IMR-90 (cell line): ENCODE measurements around the gene ALDH1L2. TPM values are rescaled to one million over a fixed set of nuclear protein-coding genes. Genes with fewer than 3 reads are reported as not detected.

ENCODE experiments used
- ATAC-seq: fragments of 200-7000 bp; cut with Tn5 transposase; 2 replicates; pipeline ENCODE4 v1.9.1; 2020; ENCODE audit warnings: low read depth, mild to moderate bottlenecking, moderate library complexity
- BruUV-seq: library from RNA; stranded (reverse); fragments of 400-500 nt; replicated peaks from 2 replicates; lab custom pipeline; 2021; lab: Mats Ljungman, UMichigan
- CTCF ChIA-PET: fragments of 300-600 bp; formaldehyde crosslinking; extraction: SDS; loops from one replicate; lab custom pipeline; 2021; ENCODE audit warnings: antibody characterized with exemption; lab: Yijun Ruan, JAX
- POLR2A ChIA-PET: fragments of 300-600 bp; sonication (Branson Sonifier 250); formaldehyde crosslinking; loops from one replicate; lab custom pipeline; 2022; ENCODE audit warnings: antibody characterized with exemption; ENCODE audit not compliant: unreplicated experiment; lab: Charles Lee
- DNase-seq: peaks from one replicate; pipeline ENCODE4 v3.0.0; 2013
- H2AFZ ChIP-seq: replicated peaks from 2 replicates; pipeline ENCODE3; 2013; ENCODE audit warnings: low read length, mild to moderate bottlenecking; ENCODE audit not compliant: poor library complexity
- H2AK5ac ChIP-seq: 2 replicates; pipeline ENCODE4 v1.6.1; 2013; ENCODE audit warnings: low read depth, low read length, inconsistent platforms
- H2AK9ac ChIP-seq: replicated peaks from 2 replicates; pipeline ENCODE3; 2013; ENCODE audit warnings: mild to moderate bottlenecking, low read depth, low read length, moderate library complexity; ENCODE audit not compliant: poor library complexity
- H2BK120ac ChIP-seq: 2 replicates; pipeline ENCODE4 v1.6.1; 2013; ENCODE audit warnings: low read depth, low read length, inconsistent platforms
- H2BK15ac ChIP-seq: 3 replicates; pipeline ENCODE4 v1.6.1; 2013; ENCODE audit warnings: low read depth, low read length, inconsistent platforms
- H2BK20ac ChIP-seq: 2 replicates; pipeline ENCODE4 v1.6.1; 2013; ENCODE audit warnings: low read depth, mild to moderate bottlenecking, inconsistent platforms, low read length, moderate library complexity
- H2BK5ac ChIP-seq: 2 replicates; pipeline ENCODE4 v1.6.1; 2013; ENCODE audit warnings: mild to moderate bottlenecking, low read depth, low read length, inconsistent platforms; ENCODE audit not compliant: poor library complexity, severe bottlenecking
- H3K14ac ChIP-seq: replicated peaks from 2 replicates; pipeline ENCODE4 v1.6.1; 2013; ENCODE audit warnings: low read depth, low read length, inconsistent platforms
- H3K18ac ChIP-seq: 2 replicates; pipeline ENCODE4 v1.6.1; 2013; ENCODE audit warnings: low read depth, low read length, control low read depth
- H3K23ac ChIP-seq: 2 replicates; pipeline ENCODE4 v1.6.1; 2013; ENCODE audit warnings: low read depth, low read length, inconsistent platforms
- H3K27ac ChIP-seq: 2 replicates; pipeline ENCODE4 v1.5.1; 2013; ENCODE audit warnings: mild to moderate bottlenecking, control low read depth, low read length; ENCODE audit not compliant: insufficient read depth
- H3K27me3 ChIP-seq: 2 replicates; pipeline ENCODE4 v1.6.1; 2013; ENCODE audit warnings: low read length; ENCODE audit not compliant: control insufficient read depth, insufficient read depth
- H3K36me3 ChIP-seq: 2 replicates; pipeline ENCODE4 v1.6.1; 2013; ENCODE audit warnings: low read length, mixed read lengths; ENCODE audit not compliant: control insufficient read depth, insufficient read depth
- H3K4ac ChIP-seq: 2 replicates; pipeline ENCODE4 v1.6.1; 2013; ENCODE audit warnings: low read depth, low read length, inconsistent platforms
- H3K4me1 ChIP-seq: 2 replicates; pipeline ENCODE4 v1.6.1; 2013; ENCODE audit warnings: low read length, mixed read lengths; ENCODE audit not compliant: control insufficient read depth, insufficient read depth
- H3K4me2 ChIP-seq: 2 replicates; pipeline ENCODE4 v1.6.1; 2013; ENCODE audit warnings: low read depth, mild to moderate bottlenecking, control low read depth, low read length, moderate library complexity
- H3K4me3 ChIP-seq: 2 replicates; pipeline ENCODE4 v1.5.1; 2013; ENCODE audit warnings: low read depth, mild to moderate bottlenecking, control low read depth, low read length, moderate library complexity; ENCODE audit not compliant: insufficient read depth
- H3K56ac ChIP-seq: 2 replicates; pipeline ENCODE4 v1.6.1; 2013; ENCODE audit warnings: low read length, inconsistent platforms; ENCODE audit not compliant: insufficient read depth; ENCODE audit errors: extremely low read depth
- H3K79me1 ChIP-seq, 2 experiments: 2 replicates each; pipeline ENCODE4 v1.6.1; 2013; ENCODE audit warnings: low read length in 2 of 2, inconsistent platforms in 1 of 2, low read depth in 1 of 2
- H3K9ac ChIP-seq: 2 replicates; pipeline ENCODE4 v1.6.1; 2013; ENCODE audit warnings: low read depth, low read length, control low read depth
- H3K9me1 ChIP-seq: 2 replicates; pipeline ENCODE4 v1.6.1; 2013; ENCODE audit warnings: low read length, inconsistent platforms; ENCODE audit not compliant: insufficient read depth
- H3K9me3 ChIP-seq: 2 replicates; pipeline ENCODE4 v1.6.1; 2013; ENCODE audit warnings: low read length; ENCODE audit not compliant: control insufficient read depth, insufficient read depth
- H4K20me1 ChIP-seq: 2 replicates; pipeline ENCODE4 v1.6.1; 2013; ENCODE audit warnings: low read length, inconsistent platforms; ENCODE audit not compliant: insufficient read depth
- H4K5ac ChIP-seq: 2 replicates; pipeline ENCODE4 v1.6.1; 2013; ENCODE audit warnings: mild to moderate bottlenecking, low read depth, low read length, control low read depth
- H4K8ac ChIP-seq, 2 experiments: 2 replicates each; pipeline ENCODE4 v1.6.1; 2013; ENCODE audit warnings: low read depth in 2 of 2, low read length in 2 of 2, control low read depth in 1 of 2, inconsistent platforms in 1 of 2
- H4K91ac ChIP-seq: 2 replicates; pipeline ENCODE4 v1.6.1; 2013; ENCODE audit warnings: low read depth, low read length, inconsistent platforms; ENCODE audit not compliant: insufficient read depth
- BHLHE40 ChIP-seq: fragments of 150-350 bp; IDR thresholded peaks from 2 replicates; pipeline ENCODE4 v1.6.1; 2016; ENCODE audit warnings: mild to moderate bottlenecking, low read depth, low read length
- CEBPB ChIP-seq: IDR thresholded peaks from 2 replicates; pipeline ENCODE4 v1.6.1; 2012; ENCODE audit warnings: low read depth, low read length, improper control_type of control experiment
- FOS ChIP-seq: fragments of 150-350 bp; IDR thresholded peaks from 2 replicates; pipeline ENCODE4 v1.6.1; 2016; ENCODE audit warnings: low read depth, low read length
- MAFK ChIP-seq: IDR thresholded peaks from 2 replicates; pipeline ENCODE4 v1.6.1; 2012; ENCODE audit warnings: low read depth, low read length, improper control_type of control experiment
- MAZ ChIP-seq: IDR thresholded peaks from 2 replicates; pipeline ENCODE4 v1.6.1; 2012; ENCODE audit warnings: low read depth, mild to moderate bottlenecking, low read length, improper control_type of control experiment, moderate library complexity, borderline replicate concordance
- MXI1 ChIP-seq: IDR thresholded peaks from 2 replicates; pipeline ENCODE4 v1.6.1; 2012; ENCODE audit warnings: low read depth, mild to moderate bottlenecking, low read length, moderate library complexity, borderline replicate concordance
- POLR2A ChIP-seq: IDR thresholded peaks from 2 replicates; pipeline ENCODE4 v1.6.1; 2012; ENCODE audit warnings: mild to moderate bottlenecking, low read depth, low read length
- SMC3 ChIP-seq: fragments of 150-350 bp; IDR thresholded peaks from 2 replicates; pipeline ENCODE4 v1.6.1; 2016; ENCODE audit warnings: low read depth, mild to moderate bottlenecking, antibody characterized with exemption, low read length, moderate library complexity
- WGBS, 2 experiments: methylation state at CpG; one replicate each; pipeline versions ENCODE4 v1.1.5 to v1.1.7; 2013; ENCODE audit warnings: missing lambda C conversion rate in 2 of 2; ENCODE audit not compliant: insufficient read length in 1 of 2; ENCODE audit errors: extremely low coverage in 2 of 2; 5-methylcytosine and 5-hydroxymethylcytosine counted together
- dilution Hi-C: fragments of 300-500 bp; cut with HindIII; formaldehyde crosslinking; loops from one replicate; pipeline ENCODE4 v1.14.3; 2018; ENCODE audit warnings: low sequenced_read_pairs; ENCODE audit not compliant: unreplicated experiment
- in situ Hi-C: fragments of 300-500 bp; cut with MboI; formaldehyde crosslinking; loops from 3 replicates; pipeline ENCODE4 v1.14.3; 2019; ENCODE audit warnings: low sequenced_read_pairs, inconsistent platforms, mixed read lengths
- intact Hi-C: fragments of 100-400 bp; cut with micrococcal nuclease; formaldehyde crosslinking; loops from 2 replicates; pipeline ENCODE4 v1.10.0; 2022
- polyA plus RNA-seq, 3 experiments: library from polyadenylated mRNA; depleted of rRNA; stranded (reverse); fragments of >200 nt; gene quantifications; 2 replicates each; pipeline ENCODE4 v1.2.3, GENCODE V29; 2012; ENCODE audit warnings: low replicate concordance in 1 of 3
- total RNA-seq: library from RNA; depleted of rRNA; stranded (reverse); fragments of >200 nt; gene quantifications from 2 replicates; pipeline ENCODE4 v1.2.3, GENCODE V29; 2012
- TF ChIP-seq, protein P1 (sequence below): fragments of 150-350 bp; IDR thresholded peaks from 2 replicates; pipeline ENCODE4 v1.6.1; 2017; ENCODE audit warnings: mild to moderate bottlenecking, antibody characterized with exemption, low read length, low read depth
- TF ChIP-seq, protein P2 (sequence below): fragments of 150-350 bp; IDR thresholded peaks from 2 replicates; pipeline ENCODE4 v1.6.1; 2016; ENCODE audit warnings: low read depth, mild to moderate bottlenecking, low read length, moderate library complexity, borderline replicate concordance

ALDH1L2 gene
- total and polyA plus RNA-seq, 2 of the 4 experiments (the other 2 are of a cell fraction): 21.1 to 22.8 TPM

DNA sequence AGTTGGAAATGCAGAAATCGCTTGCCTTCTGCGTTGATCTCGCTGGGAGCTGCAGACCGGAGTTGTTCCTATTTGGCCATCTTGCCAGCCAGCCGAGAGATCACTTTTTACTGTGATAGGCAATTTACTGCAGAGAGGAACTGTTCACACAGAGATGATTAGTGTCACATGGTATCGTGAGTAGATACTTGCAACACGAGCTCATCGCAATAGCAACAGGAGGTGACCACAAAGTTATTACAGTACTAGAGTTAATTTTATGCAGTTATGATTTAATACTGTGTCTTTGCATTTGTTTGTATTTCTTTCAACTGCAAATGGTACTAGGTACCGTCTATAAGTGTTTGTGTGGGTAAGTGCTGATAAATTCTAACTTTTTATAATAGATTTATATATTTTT is 70.4 kb downstream of the ALDH1L2 start:
- ChIA-PET CTCF (interaction anchor here (1.1 kb wide), 1 partner anchor 632 kb away, joined by 4 read pairs; no protein-coding TSS in a partner anchor), POLR2A (interaction anchor here (0.6 kb wide), 1 partner anchor 18 kb away, joined by 3 read pairs; no protein-coding TSS in a partner anchor)
- H3K18ac ChIP-seq: no peak overlapping the region
- no CpG with 5 or more reads among the region's 9 CpGs for WGBS, 2 experiments
- H2BK15ac ChIP-seq: no peak overlapping the region
- H2AK5ac ChIP-seq: no peak overlapping the region
- H3K9me3 ChIP-seq: peaks cover 2% of the 10 kb centered on the region; the same call in 1 of the 2 replicates
- ATAC-seq (peak; percentile 61), DNase-seq (peak; percentile 38)
- H3K79me1 ChIP-seq: peaks cover 0 to 14% of the 10 kb centered on the region in 2 experiments; a peak in 3 of 4 replicates
- TF ChIP-seq MAZ (no peak), BHLHE40 (no peak), SMC3 (no peak), FOS (no peak), POLR2A (no peak), MAFK (no peak), CEBPB (no peak), MXI1 (no peak)
- TF ChIP-seq, protein P1, sequence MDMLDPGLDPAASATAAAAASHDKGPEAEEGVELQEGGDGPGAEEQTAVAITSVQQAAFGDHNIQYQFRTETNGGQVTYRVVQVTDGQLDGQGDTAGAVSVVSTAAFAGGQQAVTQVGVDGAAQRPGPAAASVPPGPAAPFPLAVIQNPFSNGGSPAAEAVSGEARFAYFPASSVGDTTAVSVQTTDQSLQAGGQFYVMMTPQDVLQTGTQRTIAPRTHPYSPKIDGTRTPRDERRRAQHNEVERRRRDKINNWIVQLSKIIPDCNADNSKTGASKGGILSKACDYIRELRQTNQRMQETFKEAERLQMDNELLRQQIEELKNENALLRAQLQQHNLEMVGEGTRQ: no peak; the same call in 1 of the 2 replicates
- TF ChIP-seq, protein P2, sequence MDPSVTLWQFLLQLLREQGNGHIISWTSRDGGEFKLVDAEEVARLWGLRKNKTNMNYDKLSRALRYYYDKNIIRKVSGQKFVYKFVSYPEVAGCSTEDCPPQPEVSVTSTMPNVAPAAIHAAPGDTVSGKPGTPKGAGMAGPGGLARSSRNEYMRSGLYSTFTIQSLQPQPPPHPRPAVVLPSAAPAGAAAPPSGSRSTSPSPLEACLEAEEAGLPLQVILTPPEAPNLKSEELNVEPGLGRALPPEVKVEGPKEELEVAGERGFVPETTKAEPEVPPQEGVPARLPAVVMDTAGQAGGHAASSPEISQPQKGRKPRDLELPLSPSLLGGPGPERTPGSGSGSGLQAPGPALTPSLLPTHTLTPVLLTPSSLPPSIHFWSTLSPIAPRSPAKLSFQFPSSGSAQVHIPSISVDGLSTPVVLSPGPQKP: no peak
- H4K8ac ChIP-seq: no peak overlapping the region
- BruUV-seq: no TSS peak
- H2AFZ ChIP-seq: no peak overlapping the region
- H2AK9ac ChIP-seq: no peak overlapping the region
- no peak overlapping the region for H2BK5ac ChIP-seq
- H4K91ac ChIP-seq: no peak overlapping the region
- no peak overlapping the region for H3K4me3 ChIP-seq
- H3K9ac ChIP-seq: no peak overlapping the region
- H3K14ac ChIP-seq: no peak overlapping the region
- no peak overlapping the region for H3K4me2 ChIP-seq
- intact Hi-C loops (no loop called here), in situ Hi-C loops (no loop called here), dilution Hi-C loops (no loop called here)
- no peak overlapping the region for H3K56ac ChIP-seq
- H2BK20ac ChIP-seq: no peak overlapping the region
- H3K9me1 ChIP-seq: no peaks in the 10 kb centered on the region; the same call in 1 of the 2 replicates
- no peak overlapping the region for H2BK120ac ChIP-seq
- no peaks in the 10 kb centered on the region for H3K27me3 ChIP-seq
- peaks cover 2% of the 10 kb centered on the region for H3K4me1 ChIP-seq
- no peak overlapping the region for H4K5ac ChIP-seq
- H3K4ac ChIP-seq: no peak overlapping the region
- no peak overlapping the region for H3K23ac ChIP-seq
- no peak overlapping the region for H3K27ac ChIP-seq
- no peaks in the 10 kb centered on the region for H4K20me1 ChIP-seq
- peaks cover 15% of the 10 kb centered on the region; the same call in 1 of the 2 replicates for H3K36me3 ChIP-seq
